Activated CD4-positive, CD25-positive, alpha-beta regulatory T cell treated with anti-CD3 and anti-CD28 coated beads, Interleukin-2, amount 50 U/mL, for 24 hours (primary cell): ENCODE measurements around the gene PIK3CD.
"Not testable (repeated sequence)": the region's sequence is repeated elsewhere in the genome, so short reads cannot be mapped to it uniquely, and the experiment has no call there.

Experiments
- ATAC-seq, 2 donors: fragments of 150-1000 bp; cut with Tn5 transposase; one replicate each; pipeline ENCODE4 v1.10.0; 2021; ENCODE audit warnings: mild to moderate bottlenecking in 1 of 2, moderate library complexity in 1 of 2

The PIK3CD gene

DNA sequence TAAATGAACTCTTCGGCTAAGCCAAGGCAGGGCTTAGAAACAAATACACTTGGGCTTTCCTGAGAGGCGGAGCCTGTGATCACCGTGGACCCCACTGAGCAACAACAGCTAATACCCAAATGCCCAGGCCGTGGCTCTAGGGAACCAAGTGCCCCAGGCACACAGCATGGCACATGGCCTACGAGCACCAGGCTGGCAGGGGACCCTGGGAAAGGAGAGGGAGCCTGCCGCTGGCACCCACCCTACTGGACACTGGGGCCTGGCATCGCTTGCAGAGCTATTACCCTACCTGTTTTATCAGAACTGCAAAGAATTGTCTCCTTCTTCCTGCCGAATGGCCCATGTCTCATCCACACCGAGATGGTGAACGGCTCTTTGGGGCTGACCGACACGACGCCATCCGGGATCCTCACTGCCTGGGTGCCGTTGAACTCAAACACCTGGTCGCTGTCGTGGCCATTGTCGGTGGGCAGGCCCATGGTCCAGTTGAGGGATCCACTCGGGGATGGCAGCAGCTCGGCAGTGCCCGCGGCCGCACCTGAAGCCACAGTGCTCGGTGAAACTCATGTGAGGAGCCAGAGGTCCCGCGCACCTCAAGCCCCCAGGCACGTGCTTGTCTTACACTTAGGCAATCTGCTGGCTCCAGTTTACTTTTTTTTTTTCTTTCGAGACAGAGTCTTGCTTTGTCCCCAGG is 92.7 kb downstream of the PIK3CD start:
- ATAC-seq, result no peak

DNA sequence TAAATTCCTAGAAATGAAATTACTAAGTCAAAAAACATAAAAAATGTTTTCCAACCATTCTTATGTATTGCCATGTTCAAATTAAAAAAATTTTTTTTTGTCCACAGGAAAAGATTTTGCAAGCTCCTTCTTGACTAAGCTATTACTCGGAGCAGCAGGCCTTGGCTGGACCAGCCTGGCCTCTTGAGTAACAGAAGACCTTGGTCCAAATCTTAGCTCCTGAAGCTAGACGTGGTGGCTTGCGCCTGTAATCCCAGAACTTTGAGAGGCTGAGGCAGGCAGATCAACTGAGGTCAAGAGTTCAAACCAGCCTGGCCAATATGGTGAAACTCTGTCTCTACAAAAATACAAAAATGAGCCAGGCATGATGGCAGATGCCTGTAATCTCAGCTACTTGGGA is 94.7 kb downstream of the PIK3CD start:
- no peak for ATAC-seq

DNA sequence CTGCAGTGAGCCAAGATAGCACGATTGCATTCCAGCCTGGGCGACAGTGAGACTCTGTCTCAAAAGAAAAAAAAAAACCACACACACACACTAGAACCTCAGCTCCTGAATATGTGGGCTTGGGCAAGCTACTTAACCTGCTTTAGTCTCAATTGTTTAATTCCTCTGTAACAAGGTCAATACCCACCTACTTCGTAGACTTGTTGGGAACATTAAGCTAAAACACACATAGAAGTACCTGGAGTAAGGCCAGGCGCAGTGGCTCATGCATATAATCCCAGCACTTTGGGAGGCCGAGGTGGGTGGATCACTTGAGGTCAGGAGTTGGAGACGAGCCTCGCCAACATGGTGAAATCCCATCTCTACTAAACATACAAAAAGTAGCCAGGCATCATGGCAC is 95.1 kb downstream of the PIK3CD start:
- no peak for ATAC-seq

DNA sequence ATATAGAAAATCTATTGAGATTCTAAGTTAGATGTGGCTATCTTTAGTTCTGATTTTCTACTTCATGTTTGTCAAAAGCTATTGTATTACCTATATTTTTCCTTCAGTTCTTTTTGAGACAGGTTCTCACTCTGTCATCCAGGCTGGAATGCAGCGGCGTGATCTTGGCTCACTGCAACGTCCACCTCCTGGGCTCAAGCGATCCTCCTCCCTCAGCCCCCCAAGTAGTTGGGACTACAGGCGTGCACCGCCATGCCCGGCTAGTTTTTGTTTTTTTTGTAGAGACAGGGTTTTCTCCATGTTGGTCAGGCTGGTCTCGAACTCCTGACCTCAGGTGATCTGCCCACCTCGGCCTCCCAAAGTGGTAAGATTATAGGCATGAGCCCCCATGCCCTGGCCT is 96.9 kb downstream of the PIK3CD start:
- ATAC-seq, result not testable (repeated sequence)

DNA sequence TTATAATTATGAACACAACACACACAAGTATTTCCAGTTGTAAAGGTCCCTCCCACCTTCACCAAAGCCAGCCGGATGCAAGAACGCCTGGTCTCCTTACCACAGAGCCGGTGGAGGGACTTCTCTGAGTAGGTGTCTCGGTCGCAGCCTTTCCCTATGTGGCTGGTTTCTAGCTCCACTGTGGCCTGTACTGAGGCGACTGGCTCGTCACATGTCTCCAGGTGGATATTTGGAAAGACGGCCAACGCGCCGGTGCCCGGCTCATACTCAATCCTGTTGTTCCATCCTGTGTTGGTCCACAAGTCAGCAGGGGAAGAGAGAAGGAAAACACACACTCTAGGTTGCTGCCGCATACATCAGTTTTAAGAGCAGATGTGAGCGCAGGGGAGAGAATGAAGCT is 97.8 kb downstream of the PIK3CD start:
- no peak for ATAC-seq

DNA sequence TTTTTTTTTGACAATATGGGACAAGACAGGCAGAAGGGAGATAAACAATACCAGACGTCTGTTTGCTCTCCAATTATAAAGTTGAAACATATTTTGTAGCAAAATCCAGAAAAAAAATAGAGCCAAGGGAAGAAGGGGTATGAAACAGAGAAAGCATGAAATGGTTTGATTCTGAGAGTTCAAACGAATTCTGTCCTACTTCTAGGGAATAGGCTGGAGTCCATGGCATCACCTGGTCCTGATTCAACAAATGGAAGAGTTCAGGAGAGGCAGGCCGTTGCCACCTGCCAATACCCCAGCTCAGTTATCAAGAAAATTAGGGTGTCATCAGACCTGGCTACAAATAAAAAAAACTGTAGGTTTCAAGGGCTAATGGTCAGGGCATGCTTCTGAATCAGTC is 100.4 kb downstream of the PIK3CD start:
- no peak for ATAC-seq

DNA sequence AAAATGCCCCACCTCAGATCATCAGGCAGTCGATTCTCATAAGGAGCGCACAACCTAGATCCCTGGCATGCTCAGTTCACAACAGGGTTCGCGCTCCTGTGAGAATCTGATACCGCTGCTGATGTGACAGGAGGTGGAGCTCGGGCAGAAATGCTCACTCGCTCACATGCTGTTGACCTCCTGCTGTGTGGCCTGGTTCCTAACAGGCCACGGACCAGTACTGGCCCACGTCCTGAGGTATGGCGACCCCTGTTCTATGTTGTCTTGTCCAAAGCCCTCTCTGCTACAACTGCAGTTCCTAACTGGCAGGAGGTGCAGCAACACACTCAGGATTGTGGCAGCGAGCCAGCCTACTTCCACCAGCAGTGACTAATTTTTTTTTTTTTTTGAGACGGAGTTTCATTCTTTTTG is 101.6 kb downstream of the PIK3CD start:
- no peak for ATAC-seq

DNA sequence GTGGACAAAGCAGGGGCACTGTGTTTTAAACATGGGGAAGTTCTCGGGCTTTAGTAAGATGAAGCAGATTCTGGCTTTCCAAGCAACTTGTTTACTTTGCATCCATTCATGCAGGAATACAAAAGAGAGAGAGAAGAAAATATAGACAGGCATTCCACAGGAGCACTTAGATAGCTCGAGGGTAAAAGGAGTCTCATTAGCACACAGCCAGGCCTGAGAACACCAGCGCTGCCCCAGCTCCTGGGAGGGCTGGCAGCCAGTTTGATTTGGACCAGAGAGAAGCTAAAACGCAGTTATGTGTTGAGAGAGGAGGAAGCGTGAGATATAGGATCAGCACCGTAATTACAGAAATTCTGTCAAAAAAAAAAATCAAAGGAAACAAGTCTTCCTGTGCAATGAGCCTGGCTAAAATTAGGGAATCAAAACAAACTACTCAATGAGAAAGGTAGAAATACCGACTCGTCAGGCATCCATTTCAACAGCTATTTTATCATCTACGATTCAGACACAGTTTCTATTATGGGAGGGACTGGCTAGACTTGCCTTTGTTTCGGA is 104.0 kb downstream of the PIK3CD start:
- no peak for ATAC-seq

DNA sequence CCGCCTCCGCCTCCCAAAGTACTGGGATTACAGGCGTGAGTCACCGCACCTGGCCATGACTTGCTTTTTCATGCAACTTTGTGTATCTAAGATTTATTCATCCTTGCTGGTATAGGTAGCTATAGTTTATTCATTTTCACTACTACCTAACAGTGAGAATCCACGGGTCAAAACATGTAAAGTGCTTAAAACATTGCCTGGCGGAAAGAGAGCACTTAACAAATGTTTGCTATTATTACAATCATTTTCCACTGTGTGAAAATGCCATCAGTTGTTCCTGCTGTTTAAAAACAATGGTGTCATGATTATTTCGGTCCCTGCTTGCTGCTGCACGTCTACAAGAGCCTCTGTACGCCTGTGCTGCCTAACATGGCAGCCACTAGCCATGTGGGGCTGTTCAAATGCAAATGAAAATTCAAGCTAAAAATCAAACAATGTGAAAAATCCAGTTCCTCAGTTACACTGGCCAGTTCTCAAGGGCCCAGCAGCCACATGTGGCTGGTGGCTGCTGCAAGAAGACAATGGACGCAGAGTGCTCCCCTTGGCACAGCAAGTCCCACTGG is 107.1 kb downstream of the PIK3CD start:
- ATAC-seq, result no peak

DNA sequence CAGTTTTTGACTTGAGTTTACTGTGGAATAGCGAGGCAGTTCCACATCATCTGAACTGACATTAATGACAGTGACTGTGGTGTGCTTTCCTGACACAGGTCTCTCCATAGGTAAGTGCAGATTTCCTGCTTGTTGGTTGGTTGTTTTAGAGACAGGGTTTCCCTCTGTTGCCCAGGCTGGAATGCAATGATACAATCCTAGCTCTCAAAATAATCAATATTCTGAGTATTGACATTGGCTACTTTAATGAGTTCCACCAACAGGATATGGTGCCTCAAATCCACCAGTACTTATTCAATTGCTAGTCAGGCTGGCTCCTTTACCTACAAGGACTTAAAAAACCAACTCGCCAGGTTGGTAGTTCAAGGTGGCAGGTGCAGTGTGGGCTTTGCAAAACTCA is 108.4 kb downstream of the PIK3CD start:
- no peak for ATAC-seq

DNA sequence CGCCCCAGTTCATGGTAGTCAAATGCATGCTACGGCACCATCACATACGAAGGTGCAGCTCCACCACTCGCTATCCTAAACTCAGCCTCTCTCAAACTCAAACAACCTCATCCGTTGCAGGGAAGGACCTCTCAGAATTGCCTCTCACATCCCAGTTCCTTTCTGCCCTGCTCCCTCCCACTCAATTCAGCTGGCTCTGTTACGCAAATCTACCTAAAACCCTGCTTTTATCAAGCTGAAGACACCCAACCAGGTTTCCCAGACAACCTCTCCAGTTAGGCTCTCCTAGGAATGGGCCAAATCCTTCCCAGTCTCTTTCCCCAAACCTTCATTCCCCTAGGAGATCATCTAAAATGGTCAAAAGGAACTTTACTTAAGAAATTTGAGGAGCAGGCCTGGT is 109.3 kb downstream of the PIK3CD start:
- ATAC-seq, result no peak

DNA sequence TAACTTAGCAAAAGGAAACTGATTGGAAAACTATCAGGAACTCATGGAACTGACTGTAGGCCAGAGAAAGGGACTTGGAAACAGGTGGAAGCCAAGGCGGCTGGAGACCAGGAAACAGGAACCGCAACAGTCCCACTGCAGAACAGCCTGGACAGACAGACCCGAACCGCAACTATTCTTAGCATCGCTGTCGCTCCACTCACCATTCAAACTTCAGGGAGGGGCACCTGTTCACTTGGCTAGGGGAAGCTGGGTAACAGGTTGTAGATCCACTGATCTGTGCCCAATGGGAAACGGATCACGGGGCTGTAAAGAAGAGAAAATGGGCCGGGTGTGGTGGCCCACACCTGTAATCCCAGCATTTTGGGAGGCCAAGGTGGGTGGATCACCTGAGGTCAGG is 110.3 kb downstream of the PIK3CD start:
- no peak for ATAC-seq

DNA sequence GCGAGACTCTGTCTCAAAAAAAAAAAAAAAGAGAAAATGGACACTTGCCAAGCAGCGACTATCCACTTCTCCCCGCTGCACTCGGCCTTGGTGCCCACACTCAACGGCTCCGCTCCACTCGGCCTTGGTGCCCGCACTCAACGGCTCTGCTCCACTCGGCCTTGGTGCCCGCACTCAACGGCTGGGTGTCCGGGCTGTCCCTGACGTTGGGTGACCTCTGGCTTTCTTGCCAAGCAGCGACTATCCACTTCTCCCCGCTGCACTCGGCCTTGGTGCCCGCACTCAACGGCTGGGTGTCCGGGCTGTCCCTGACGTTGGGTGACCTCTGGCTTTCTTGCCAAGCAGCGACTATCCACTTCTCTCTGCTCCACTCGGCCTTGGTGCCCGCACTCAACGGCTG is 110.9 kb downstream of the PIK3CD start:
- not testable (repeated sequence) for ATAC-seq

DNA sequence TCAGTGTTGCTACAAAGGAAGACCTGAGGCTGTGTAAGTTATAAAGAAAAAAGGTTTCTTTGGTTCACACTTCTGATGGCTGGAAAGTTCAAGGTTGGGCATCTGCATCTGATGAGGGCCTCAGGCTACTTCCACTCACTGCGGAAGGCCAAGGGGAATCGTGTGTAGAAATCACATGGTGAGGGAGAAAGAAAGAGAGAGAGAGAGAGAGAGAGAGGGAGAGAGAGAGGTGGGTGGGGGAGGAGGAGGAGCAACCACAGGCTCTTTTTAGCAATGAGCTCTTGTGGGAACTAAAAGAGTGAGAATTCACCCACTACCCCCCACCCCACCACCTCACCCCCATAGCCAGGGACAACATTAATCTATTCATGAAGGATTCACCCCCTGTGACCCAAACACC is 112.4 kb downstream of the PIK3CD start:
- ATAC-seq, result no peak

DNA sequence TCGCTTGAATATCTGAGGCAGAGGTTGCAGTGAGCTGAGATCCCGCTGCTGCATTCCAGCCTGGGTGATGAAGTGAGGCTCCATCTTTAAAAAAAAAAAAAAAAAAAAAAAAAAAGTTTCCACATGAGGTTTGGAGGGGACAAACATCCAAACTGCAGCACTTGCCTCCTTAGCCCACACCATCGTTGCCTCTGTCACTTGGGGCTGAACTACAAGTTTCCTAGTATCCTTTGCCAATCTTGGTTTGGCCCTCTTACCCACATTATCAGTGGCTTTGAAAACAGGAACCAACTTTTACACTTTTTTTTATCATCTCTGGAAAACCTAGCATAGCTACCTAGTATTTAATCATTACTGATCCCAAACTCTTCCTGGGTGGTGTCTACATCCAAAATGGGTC is 113.0 kb downstream of the PIK3CD start:
- no peak for ATAC-seq

DNA sequence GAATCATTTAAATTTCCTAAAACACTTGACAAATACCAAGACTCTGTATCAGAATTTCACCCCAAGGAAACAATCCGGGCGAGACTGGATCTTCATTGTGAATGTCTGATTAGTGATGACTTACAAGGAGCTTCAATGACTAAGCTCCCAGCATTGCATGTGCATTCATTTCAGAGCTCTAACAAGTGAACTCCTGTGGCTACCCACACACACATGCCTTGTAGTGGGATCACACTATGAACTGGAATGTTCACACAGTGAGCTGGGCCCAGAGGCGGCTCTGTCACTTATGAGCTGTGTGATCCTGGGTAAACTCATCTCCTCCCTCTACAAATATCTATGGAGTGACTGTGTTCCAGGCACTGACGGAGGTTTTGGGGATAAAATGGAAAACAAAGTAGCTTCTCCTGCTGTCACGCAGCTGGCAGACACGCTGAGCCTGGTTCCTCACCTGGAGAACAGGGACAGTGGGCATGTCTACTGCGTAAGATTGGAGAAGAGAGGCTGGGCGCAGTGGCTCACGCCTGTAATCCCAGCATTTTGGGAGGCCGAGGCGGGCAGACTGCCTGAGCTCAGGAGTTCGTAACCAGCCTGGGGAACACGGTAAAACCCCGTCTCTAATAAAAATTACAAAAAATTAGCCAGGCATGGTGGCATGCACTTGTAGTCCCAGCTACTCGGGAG is 115.4 kb downstream of the PIK3CD start:
- ATAC-seq, result no peak

DNA sequence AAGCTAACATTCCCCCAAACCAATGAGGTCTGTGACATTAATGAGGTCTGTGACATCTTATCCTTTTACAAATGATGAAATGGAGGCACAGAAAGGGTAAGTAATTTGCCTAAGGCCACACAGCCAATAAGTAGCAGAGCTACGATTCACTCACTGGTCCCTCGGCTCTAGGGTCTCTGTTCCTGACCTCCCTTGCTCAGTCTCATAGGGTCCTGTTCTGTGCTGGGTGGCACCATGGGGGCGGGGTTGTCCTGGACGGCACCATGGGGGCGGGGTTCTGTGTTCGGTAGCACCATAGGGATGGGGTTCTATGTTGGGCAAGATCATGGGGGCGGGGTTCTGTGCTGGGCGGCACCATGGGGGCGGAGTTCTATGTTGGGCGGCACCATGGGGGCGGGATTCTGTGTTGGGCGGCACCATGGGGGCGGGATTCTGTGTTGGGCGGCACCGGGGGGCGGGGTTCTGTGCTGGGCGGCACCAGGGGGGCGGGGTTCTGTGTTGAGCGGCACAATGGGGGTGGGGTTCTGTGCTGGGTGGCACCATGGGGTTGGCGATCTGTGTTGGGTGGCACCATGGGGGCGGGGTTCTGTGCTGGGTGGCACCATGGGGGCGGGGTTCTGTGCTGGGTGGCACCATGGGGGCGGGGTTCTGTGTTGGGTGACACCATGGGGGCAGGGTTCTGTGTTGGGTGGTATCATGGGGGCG is 116.6 kb downstream of the PIK3CD start:
- ATAC-seq, result no peak

DNA sequence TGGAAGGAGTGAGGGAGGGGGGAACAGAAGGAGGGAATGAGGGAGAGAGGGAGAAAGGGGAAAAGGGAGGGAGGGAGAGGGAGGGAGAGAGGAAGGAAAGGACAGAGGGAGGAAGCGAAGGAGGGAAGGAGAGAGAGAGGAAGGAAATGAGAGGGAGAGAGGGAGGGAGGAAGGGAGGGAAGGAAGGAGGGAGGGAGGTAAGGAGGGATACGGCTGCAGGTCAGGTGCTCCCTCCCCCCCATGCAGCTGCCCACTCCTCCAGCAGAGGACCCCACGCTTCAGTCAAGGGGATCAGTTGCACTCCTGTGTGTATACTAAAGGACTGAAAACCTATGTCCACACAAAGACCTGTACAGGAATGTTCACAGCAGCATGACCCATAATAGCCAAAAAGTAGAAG is 117.5 kb downstream of the PIK3CD start:
- no peak for ATAC-seq

DNA sequence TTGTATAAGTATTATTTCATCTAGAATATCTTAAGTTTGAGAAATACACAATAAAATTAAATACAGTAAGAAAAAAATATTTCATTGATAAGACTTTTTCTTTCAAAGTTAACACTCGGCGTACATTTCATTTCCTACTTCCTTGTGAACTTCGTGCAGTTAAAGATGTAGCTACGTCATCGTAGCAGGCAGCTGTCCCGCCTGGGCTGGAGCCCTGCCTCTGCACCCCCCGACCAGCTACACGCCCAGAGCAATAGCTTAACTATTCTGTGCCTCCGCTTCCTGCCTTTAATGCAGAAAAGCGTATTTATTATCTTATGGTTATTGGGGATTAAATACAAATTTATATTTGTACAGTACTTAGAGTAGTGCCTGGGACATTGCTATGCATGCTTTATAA is 118.8 kb downstream of the PIK3CD start:
- no peak for ATAC-seq

DNA sequence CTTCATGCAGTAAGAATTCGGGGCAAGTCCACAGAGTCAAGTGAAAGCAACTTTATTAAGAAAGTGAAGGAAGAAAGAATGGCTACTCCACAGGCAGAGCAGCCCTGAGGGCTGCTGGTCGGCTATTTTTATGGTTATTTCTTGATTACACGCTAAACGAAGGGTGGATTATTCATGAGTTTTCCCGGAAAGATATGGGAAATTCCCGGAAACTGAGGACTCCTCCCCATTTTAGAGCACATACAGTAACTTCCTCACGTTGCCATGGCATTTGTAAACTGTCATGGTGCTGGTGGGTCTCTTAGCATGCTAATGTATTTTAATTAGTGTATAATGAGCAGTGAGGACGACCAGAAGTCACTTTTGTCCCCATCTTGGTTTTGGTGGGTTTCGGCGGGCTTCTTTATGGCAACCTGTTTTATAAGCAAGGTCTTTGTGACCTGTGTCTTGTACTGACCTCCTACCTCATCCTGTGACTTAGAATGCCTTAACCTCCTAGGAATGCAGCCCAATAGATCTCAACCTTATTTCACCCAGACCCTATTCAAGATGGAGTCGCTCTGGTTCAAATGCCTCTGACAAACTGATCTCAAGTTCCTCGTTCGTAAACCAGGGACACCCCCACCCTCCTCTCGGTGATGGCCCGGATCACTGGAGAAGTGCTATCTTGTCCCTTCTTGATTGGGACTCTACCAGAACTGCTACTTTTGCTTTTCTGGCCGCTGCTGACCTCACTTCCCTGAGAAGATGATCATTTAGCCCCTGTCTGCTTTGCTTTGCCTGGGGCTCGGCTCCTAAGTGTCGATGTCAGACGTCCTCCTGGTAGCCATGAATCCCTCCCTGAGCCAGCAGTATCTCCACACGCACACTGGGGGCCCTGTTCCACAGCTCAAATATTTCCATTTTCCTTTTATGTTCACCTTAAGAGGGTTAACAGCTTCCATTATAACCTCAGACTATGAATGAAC is 123.5 kb downstream of the PIK3CD start:
- no peak for ATAC-seq

DNA sequence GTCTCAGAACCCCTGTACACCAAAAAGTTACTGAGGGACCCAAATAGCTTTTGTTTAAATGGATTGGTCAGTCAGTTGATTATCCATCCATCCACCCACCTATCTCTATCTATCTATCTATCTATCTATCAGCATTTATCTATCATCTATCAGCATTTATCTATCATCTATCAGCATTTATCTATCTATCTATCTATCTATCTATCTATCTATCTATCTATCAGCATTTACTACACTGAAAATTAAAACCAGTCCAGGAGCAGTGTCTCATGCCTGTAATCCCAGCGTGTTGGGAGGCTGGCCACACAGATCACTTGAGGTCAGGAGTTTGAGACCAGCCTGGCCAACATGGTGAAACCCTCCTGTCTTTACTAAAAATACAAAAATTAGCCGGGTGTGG is 125.2 kb downstream of the PIK3CD start:
- no peak for ATAC-seq
